ENCODE results near the gene EDIL3. TPM values are rescaled to one million over a fixed set of nuclear protein-coding genes. Genes with fewer than 3 reads are reported as not detected.

EDIL3 gene
- total and polyA plus RNA-seq, 10 of the 15 experiments (the other 5 are each of a cell fraction or from before 2014, with no cell fraction given) = 0.01 to 0.62 (median 0.20) TPM

GRCh38 chr5:83983852-83984251 lies 400.8 kb downstream of the EDIL3 start:
- CTCF ChIA-PET = no interaction called here
- no peaks in the 10 kb centered on the region for H3K27me3 ChIP-seq (replicated peaks in 1 of 2; ENCODE audit: control insufficient read depth in 2 of 2, insufficient read depth in 2 of 2, low read length in 1 of 2)
- no TSS peak for BruUV-seq (replicated peaks)
- H3K9me3 ChIP-seq (replicated peaks; ENCODE audit: control insufficient read depth, insufficient read depth, low read length) = no peaks in the 10 kb centered on the region
- FAIRE-seq (no peak), ATAC-seq (no peak), DNase-seq (ENCODE audit: low read depth, low spot score) (no peak)
- H3K27ac ChIP-seq (ENCODE audit: control insufficient read depth, insufficient read depth) = no peak overlapping the region
- TF ChIP-seq EED (IDR thresholded peaks at IDR 0.05; ENCODE audit: low read depth) = no peak
- TF ChIP-seq ZBTB33 (IDR thresholded peaks at IDR 0.05) = no peak
- TF ChIP-seq EZH2 (IDR thresholded peaks at IDR 0.05; ENCODE audit: borderline replicate concordance, control insufficient read depth, low read depth, low read length) = no peak
- no peak for TF ChIP-seq TCF12 (IDR thresholded peaks at IDR 0.05; ENCODE audit: low read depth, low read length)
- TF ChIP-seq IRF5 (IDR thresholded peaks at IDR 0.05; ENCODE audit: borderline replicate concordance) = no peak
- TF ChIP-seq STAT1 (conservative IDR thresholded peaks at IDR 0.05) = no peak
- TF ChIP-seq PRDM15 (CRISPR knock-in tag; IDR thresholded peaks at IDR 0.05) = no peak
- TF ChIP-seq NR2C2 (IDR thresholded peaks at IDR 0.05; ENCODE audit: borderline replicate concordance, control insufficient read depth, insufficient read length, low read depth) = no peak
- H3K9ac ChIP-seq (ENCODE audit: control insufficient read depth, insufficient read depth, low read length) = no peak overlapping the region
- no peaks in the 10 kb centered on the region for H4K20me1 ChIP-seq (ENCODE audit: control insufficient read depth, insufficient read depth)
- WGBS (ENCODE audit: insufficient coverage, insufficient replicate concordance, low lambda C conversion rate, missing lambda C conversion rate) = 17% methylated on average over 4 of the region's 4 CpGs
- no peak overlapping the region for H2AFZ ChIP-seq (ENCODE audit: control insufficient read depth, low read depth, low read length)
- RAD21 ChIA-PET (ENCODE audit: unreplicated experiment) = no interaction called here
- SMC1A ChIA-PET (ENCODE audit: uncharacterized antibody, unreplicated experiment) = no interaction called here
- intact Hi-C loops (cut with micrococcal nuclease; ENCODE audit: unreplicated experiment) = no loop called here
- no peak overlapping the region for H3K4me3 ChIP-seq
- no peaks in the 10 kb centered on the region for H3K79me2 ChIP-seq (ENCODE audit: control insufficient read depth, insufficient read depth, low read length)
- POLR2A ChIA-PET = no interaction called here
- no peak overlapping the region for H3K4me2 ChIP-seq (ENCODE audit: control insufficient read depth, insufficient read depth)
- H3K4me1 ChIP-seq (ENCODE audit: control insufficient read depth, insufficient read depth, low read length) = no peaks in the 10 kb centered on the region
- in situ Hi-C loops (cut with MboI) = no loop called here
- no peaks in the 10 kb centered on the region for H3K36me3 ChIP-seq (ENCODE audit: control insufficient read depth in 2 of 2, insufficient read depth in 2 of 2, low read length in 1 of 2)
